Measurements from ENCODE around the gene SLC25A15.

DNA sequence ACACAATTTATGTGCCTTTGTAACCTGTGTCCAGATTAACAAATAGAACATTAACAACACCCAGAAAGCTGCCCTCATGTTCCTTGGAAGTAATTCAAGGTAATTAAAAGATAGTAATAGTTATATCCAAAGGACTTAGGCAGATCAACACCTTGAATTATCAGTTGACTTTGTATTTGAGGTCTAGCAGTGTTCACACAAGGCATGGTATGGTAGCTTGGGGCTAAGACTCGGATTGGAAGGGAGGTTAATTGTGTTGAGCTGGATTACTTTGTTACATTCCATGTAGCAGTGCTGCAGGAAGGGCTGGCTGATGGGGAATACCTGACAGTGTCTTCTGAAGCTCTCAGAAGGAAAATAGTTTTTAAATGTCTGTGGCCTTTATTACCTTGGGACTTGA, 16.8 kb downstream of the SLC25A15 start:
- TF ChIP-seq, protein P1, sequence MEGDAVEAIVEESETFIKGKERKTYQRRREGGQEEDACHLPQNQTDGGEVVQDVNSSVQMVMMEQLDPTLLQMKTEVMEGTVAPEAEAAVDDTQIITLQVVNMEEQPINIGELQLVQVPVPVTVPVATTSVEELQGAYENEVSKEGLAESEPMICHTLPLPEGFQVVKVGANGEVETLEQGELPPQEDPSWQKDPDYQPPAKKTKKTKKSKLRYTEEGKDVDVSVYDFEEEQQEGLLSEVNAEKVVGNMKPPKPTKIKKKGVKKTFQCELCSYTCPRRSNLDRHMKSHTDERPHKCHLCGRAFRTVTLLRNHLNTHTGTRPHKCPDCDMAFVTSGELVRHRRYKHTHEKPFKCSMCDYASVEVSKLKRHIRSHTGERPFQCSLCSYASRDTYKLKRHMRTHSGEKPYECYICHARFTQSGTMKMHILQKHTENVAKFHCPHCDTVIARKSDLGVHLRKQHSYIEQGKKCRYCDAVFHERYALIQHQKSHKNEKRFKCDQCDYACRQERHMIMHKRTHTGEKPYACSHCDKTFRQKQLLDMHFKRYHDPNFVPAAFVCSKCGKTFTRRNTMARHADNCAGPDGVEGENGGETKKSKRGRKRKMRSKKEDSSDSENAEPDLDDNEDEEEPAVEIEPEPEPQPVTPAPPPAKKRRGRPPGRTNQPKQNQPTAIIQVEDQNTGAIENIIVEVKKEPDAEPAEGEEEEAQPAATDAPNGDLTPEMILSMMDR (IDR thresholded peaks at IDR 0.05 in 2 of 3, conservative IDR thresholded peaks at IDR 0.05 in 1 of 3; ENCODE audit: borderline replicate concordance in 1 of 3, insufficient read depth in 1 of 3, low read depth in 2 of 3, low read length in 2 of 3) = no peak
- TF ChIP-seq, protein P2, sequence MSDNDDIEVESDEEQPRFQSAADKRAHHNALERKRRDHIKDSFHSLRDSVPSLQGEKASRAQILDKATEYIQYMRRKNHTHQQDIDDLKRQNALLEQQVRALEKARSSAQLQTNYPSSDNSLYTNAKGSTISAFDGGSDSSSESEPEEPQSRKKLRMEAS (IDR thresholded peaks at IDR 0.05) = no peak
- TF ChIP-seq RAD21 (IDR thresholded peaks at IDR 0.05; ENCODE audit: low read depth) (no peak), SIN3A (IDR thresholded peaks at IDR 0.05; ENCODE audit: low read depth) (no peak)

All from HCT116 (cell line).